Endothelial cell of umbilical vein (primary cell): Measurements from ENCODE around the gene CEP128. TPM values are rescaled to one million over a fixed set of nuclear protein-coding genes. Genes with fewer than 3 reads are reported as not detected.

ENCODE experiments used
- BruUV-seq: library from RNA; stranded (reverse); fragments of 400-500 nt; replicated peaks from 2 replicates; lab custom pipeline; 2021; lab: Mats Ljungman, UMichigan
- CTCF ChIA-PET: fragments of 300-600, 350-600 bp; sonication (Branson Sonifier 250); formaldehyde crosslinking; loops from one replicate; lab custom pipeline; 2021; ENCODE audit warnings: antibody characterized with exemption, inconsistent platforms; lab: Charles Lee
- POLR2A ChIA-PET: fragments of 300-600, 350-600 bp; sonication (Branson Sonifier 250); formaldehyde crosslinking; loops from one replicate; lab custom pipeline; 2021; ENCODE audit warnings: antibody characterized with exemption, inconsistent platforms; lab: Charles Lee
- DNase-seq: peaks from one replicate; pipeline ENCODE4 v3.0.0-alpha.2; 2011; ENCODE audit warnings: low read depth, low spot score
- FAIRE-seq: peaks from 2 replicates; lab custom pipeline; 2011; peaks lifted over from hg19 to GRCh38; lab: Jason Lieb, UNC
- H2AFZ ChIP-seq: 2 replicates; pipeline ENCODE4 v1.6.0; 2012; ENCODE audit warnings: low read depth, low read length, control low read depth, inconsistent platforms
- H3K27ac ChIP-seq: 2 replicates; pipeline ENCODE4 v1.5.1; 2011; ENCODE audit warnings: low read depth, mild to moderate bottlenecking, control low read depth, low read length, moderate library complexity; ENCODE audit not compliant: insufficient read depth
- H3K27me3 ChIP-seq, 2 experiments: 2 replicates each; pipeline versions ENCODE4 v1.6.0 to v1.6.1; 2011; ENCODE audit warnings: low read length in 2 of 2, mixed read lengths in 1 of 2; ENCODE audit not compliant: control insufficient read depth in 2 of 2, insufficient read depth in 2 of 2
- H3K36me3 ChIP-seq, 2 experiments: 2 replicates in 1 of 2; 3 replicates in 1 of 2; pipeline ENCODE4 v1.5.1; 2011; ENCODE audit warnings: low read length in 2 of 2, mild to moderate bottlenecking in 1 of 2, moderate library complexity in 1 of 2; ENCODE audit not compliant: control insufficient read depth in 2 of 2, insufficient read depth in 2 of 2; ENCODE audit errors: extremely low read depth in 1 of 2
- H3K4me1 ChIP-seq: 3 replicates; pipeline ENCODE4 v1.5.1; 2011; ENCODE audit warnings: mild to moderate bottlenecking, low read length; ENCODE audit not compliant: control insufficient read depth, insufficient read depth; ENCODE audit errors: extremely low read depth
- H3K4me2 ChIP-seq: 2 replicates; pipeline ENCODE4 v1.6.1; 2011; ENCODE audit warnings: low read length, control low read depth, mixed read lengths; ENCODE audit not compliant: insufficient read depth
- H3K4me3 ChIP-seq, 3 experiments: fragments of 200-600 bp in 1 of 3; sonication (generic), shearing (Covaris generic) in 1 of 3; replicated peaks in 1 of 3; 2 replicates each; pipeline ENCODE4 v1.5.1; 2011 to 2016; ENCODE audit warnings: control low read depth in 3 of 3, low read length in 3 of 3, mild to moderate bottlenecking in 2 of 3, inconsistent platforms in 1 of 3, low read depth in 1 of 3, moderate library complexity in 1 of 3; ENCODE audit not compliant: insufficient read depth in 1 of 3
- H3K79me2 ChIP-seq: 2 replicates; pipeline ENCODE4 v1.6.0; 2012; ENCODE audit warnings: low read length, inconsistent platforms; ENCODE audit not compliant: control insufficient read depth, insufficient read depth
- H3K9ac ChIP-seq: replicated peaks from 2 replicates; pipeline ENCODE3; 2011; ENCODE audit warnings: low read length, control low read depth; ENCODE audit not compliant: insufficient read depth; ENCODE audit errors: extremely low read depth
- H3K9me1 ChIP-seq: replicated peaks from 3 replicates; pipeline ENCODE4 v1.6.0; 2011; ENCODE audit warnings: mild to moderate bottlenecking, low read length; ENCODE audit not compliant: control insufficient read depth, insufficient read depth; ENCODE audit errors: extremely low read depth
- H3K9me3 ChIP-seq: replicated peaks from 2 replicates; pipeline ENCODE4 v1.5.1; 2012; ENCODE audit warnings: low read length, inconsistent platforms; ENCODE audit not compliant: control insufficient read depth, insufficient read depth
- H4K20me1 ChIP-seq: replicated peaks from 2 replicates; pipeline ENCODE3; 2011; ENCODE audit warnings: mild to moderate bottlenecking, low read length; ENCODE audit not compliant: control insufficient read depth, insufficient read depth; ENCODE audit errors: extremely low read depth
- EZH2 ChIP-seq: IDR thresholded peaks from 2 replicates; pipeline ENCODE4 v1.6.1; 2012; ENCODE audit warnings: borderline replicate concordance, low read depth, mild to moderate bottlenecking, moderate library complexity, low read length, inconsistent platforms; ENCODE audit not compliant: severe bottlenecking
- FOS ChIP-seq: IDR thresholded peaks from 2 replicates; pipeline ENCODE4 v1.6.1; 2011; ENCODE audit warnings: mild to moderate bottlenecking, low read length, moderate library complexity, borderline replicate concordance; ENCODE audit not compliant: insufficient read depth
- GATA2 ChIP-seq: IDR thresholded peaks from 2 replicates; pipeline ENCODE4 v1.7.0; 2011; ENCODE audit warnings: low read depth, mild to moderate bottlenecking, moderate library complexity, mixed read lengths, low read length; ENCODE audit not compliant: insufficient read length, insufficient read depth
- JUN ChIP-seq: IDR thresholded peaks from 2 replicates; pipeline ENCODE4 v1.6.1; 2011; ENCODE audit warnings: borderline replicate concordance, low read depth; ENCODE audit not compliant: insufficient read length, insufficient read depth
- MYC ChIP-seq: IDR thresholded peaks from one replicate; pipeline ENCODE4 v1.6.1; 2011; ENCODE audit warnings: mild to moderate bottlenecking, low read depth, low read length
- POLR2AphosphoS5 ChIP-seq: IDR thresholded peaks from 2 replicates; pipeline ENCODE4 v1.6.1; 2012; ENCODE audit warnings: low read depth, mild to moderate bottlenecking, control low read depth, low read length, moderate library complexity; ENCODE audit not compliant: insufficient read depth
- dilution Hi-C: fragments of 300-500 bp; cut with MboI; formaldehyde crosslinking; loops from one replicate; pipeline ENCODE4 v1.15.0; 2019; ENCODE audit warnings: low sequenced_read_pairs; ENCODE audit not compliant: extremely low pct_ligation_motif_present
- intact Hi-C: fragments of 100-400 bp; cut with micrococcal nuclease; formaldehyde crosslinking; loops from one replicate; pipeline ENCODE4 v1.10.0; 2022
- polyA plus RNA-seq, 4 experiments: library from polyadenylated mRNA; depleted of rRNA in 3 of 4; stranded (reverse) in 3 of 4; unstranded in 1 of 4; fragments of >200 nt; gene quantifications; 2 replicates each; pipeline versions ENCODE4 v1.2.1 to v1.2.3, GENCODE V29; 2011 to 2012; ENCODE audit warnings: missing spikeins in 1 of 4
- total RNA-seq: library from RNA; stranded (reverse); gene quantifications from 2 replicates; pipeline ENCODE4 v1.2.3, GENCODE V29; 2021

The CEP128 gene
- total and polyA plus RNA-seq, 2 donors (not counting 3 experiments of a cell fraction or from before 2014, with no cell fraction given), result 0.91 to 23.7 TPM

DNA sequence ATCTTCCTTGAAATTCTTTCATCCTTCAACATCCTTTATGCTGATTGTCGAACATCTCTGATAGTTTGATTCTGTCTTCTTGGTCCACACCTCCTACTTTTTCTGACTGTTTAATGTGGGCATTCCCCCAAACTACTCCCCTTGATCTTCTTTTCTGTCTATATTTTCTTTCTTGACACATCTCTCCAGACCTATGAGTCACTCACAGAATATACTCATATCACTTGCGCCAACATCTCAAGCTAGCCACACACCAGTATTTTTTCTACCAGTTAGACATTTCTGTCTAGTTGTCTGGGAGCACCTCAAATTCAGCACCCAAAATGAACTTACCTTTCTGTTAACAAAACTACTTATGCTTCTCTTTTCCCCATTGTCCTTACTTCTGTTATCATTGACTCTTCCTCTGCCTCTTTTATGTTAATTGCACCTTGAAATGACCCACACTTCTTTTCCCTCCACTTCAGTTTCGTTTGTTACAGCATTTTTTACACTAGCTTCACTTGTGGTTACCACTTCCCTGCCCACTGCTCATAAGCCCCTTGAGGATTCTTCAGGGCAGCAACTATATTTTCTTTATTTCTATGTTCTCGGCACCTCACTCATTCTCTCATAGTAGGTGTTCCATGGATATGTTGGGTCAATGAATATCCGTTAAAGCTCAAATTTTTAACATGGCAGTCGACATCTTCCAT is 47.3 kb upstream of the CEP128 start:
- dilution Hi-C loops (no loop called here), intact Hi-C loops (loop anchor here (5.0 kb wide), 2 partner anchors 137 to 473 kb away; no protein-coding TSS in a partner anchor)
- ChIA-PET POLR2A (no interaction called here), CTCF (interaction anchor here (1.0 to 5.0 kb wide), 6 partner anchors 9 to 933 kb away, joined by 3 to 99 read pairs (median 12); partner anchors contain the start of gene TSHR)
- H3K27ac ChIP-seq, result no peak overlapping the region
- FAIRE-seq (no peak), DNase-seq (no peak)
- no TSS peak for BruUV-seq
- no peak overlapping the region for H3K4me2 ChIP-seq
- no peak overlapping the region for H2AFZ ChIP-seq
- H3K27me3 ChIP-seq, result peaks cover 0 to 9% of the 10 kb centered on the region in 2 experiments
- H3K9me1 ChIP-seq, result no peaks in the 10 kb centered on the region
- no peaks in the 10 kb centered on the region for H3K4me1 ChIP-seq
- no peaks in the 10 kb centered on the region for H3K9me3 ChIP-seq
- H3K4me3 ChIP-seq, result no peak overlapping the region
- no peak overlapping the region for H3K9ac ChIP-seq
- no peak for TF ChIP-seq EZH2
- no peak for TF ChIP-seq FOS
- TF ChIP-seq GATA2, result no peak
- TF ChIP-seq MYC, result no peak
- no peak for TF ChIP-seq POLR2AphosphoS5
- no peak for TF ChIP-seq JUN
- H3K36me3 ChIP-seq, result no peaks in the 10 kb centered on the region
- no peaks in the 10 kb centered on the region for H3K79me2 ChIP-seq
- H4K20me1 ChIP-seq, result no peaks in the 10 kb centered on the region

- no peak for FAIRE-seq
- peaks cover 0 to 9% of the 10 kb centered on the region in 2 experiments for H3K27me3 ChIP-seq
- H3K27ac ChIP-seq, result no peak overlapping the region
- H3K9me1 ChIP-seq, result no peaks in the 10 kb centered on the region
- no peak for TF ChIP-seq GATA2
- intact Hi-C loops (loop anchor here (5.0 kb wide), 2 partner anchors 136 to 474 kb away; no protein-coding TSS in a partner anchor), dilution Hi-C loops (no loop called here)
- no peak overlapping the region for H3K9ac ChIP-seq
- H2AFZ ChIP-seq, result no peak overlapping the region
- no peak overlapping the region for H3K4me3 ChIP-seq
- no peaks in the 10 kb centered on the region for H3K9me3 ChIP-seq
- ChIA-PET POLR2A (interaction anchor here (0.8 kb wide), 1 partner anchor 230 kb away, joined by 3 read pairs; no protein-coding TSS in a partner anchor), CTCF (interaction anchor here (1.0 to 5.0 kb wide), 9 partner anchors 10 to 932 kb away, joined by 3 to 99 read pairs (median 17); partner anchors contain the start of genes CEP128 and TSHR)
- no TSS peak for BruUV-seq
- no peaks in the 10 kb centered on the region for H3K36me3 ChIP-seq
- no peaks in the 10 kb centered on the region for H3K4me1 ChIP-seq
- H3K79me2 ChIP-seq, result no peaks in the 10 kb centered on the region
- H4K20me1 ChIP-seq, result no peaks in the 10 kb centered on the region
- DNase-seq, result no peak
- H3K4me2 ChIP-seq, result no peak overlapping the region
Observed at GRCh38 chr14:80988192-80988591, 46.7 kb upstream of the CEP128 start.
